Smooth muscle cell (in vitro differentiated cells): ENCODE results near the gene SLC38A7. TPM values are rescaled to one million over a fixed set of nuclear protein-coding genes. Genes with fewer than 3 reads are reported as not detected.
"Not testable (repeated sequence)": the region's sequence is repeated elsewhere in the genome, so short reads cannot be mapped to it uniquely, and the experiment has no call there.

Experiments
- DNase-seq: peaks from one replicate; lab custom pipeline; 2025; ENCODE audit not compliant: unreplicated experiment; lab: John Stamatoyannopoulos, UW
- H2AFZ ChIP-seq: fragments of 200-600 bp; sonication (generic); 2 replicates; pipeline ENCODE4 v1.6.0; 2016; ENCODE audit warnings: antibody characterized with exemption, low read depth, mild to moderate bottlenecking
- H3F3A ChIP-seq: fragments of 200-600 bp; sonication (generic); 2 replicates; pipeline ENCODE4 v1.6.0; 2017; ENCODE audit warnings: antibody characterized with exemption, low read depth
- H3K27ac ChIP-seq: fragments of 200-600 bp; sonication (generic); 2 replicates; pipeline ENCODE4 v1.5.1; 2016; ENCODE audit warnings: low read depth, mild to moderate bottlenecking
- H3K27me3 ChIP-seq: fragments of 200-600 bp; sonication (generic); 2 replicates; pipeline ENCODE4 v1.6.1; 2016; ENCODE audit warnings: low read depth, mild to moderate bottlenecking
- H3K36me3 ChIP-seq: fragments of 200-600 bp; sonication (generic); 2 replicates; pipeline ENCODE4 v1.5.1; 2016; ENCODE audit warnings: low read depth
- H3K4me1 ChIP-seq: fragments of 200-600 bp; sonication (generic); 2 replicates; pipeline ENCODE4 v1.5.1; 2016; ENCODE audit warnings: low read depth
- H3K4me2 ChIP-seq: fragments of 200-600 bp; sonication (generic); 2 replicates; pipeline ENCODE4 v1.6.0; 2016; ENCODE audit warnings: mild to moderate bottlenecking
- H3K4me3 ChIP-seq: fragments of 200-600 bp; sonication (generic); 2 replicates; pipeline ENCODE4 v1.5.1; 2016; ENCODE audit warnings: mild to moderate bottlenecking
- H3K79me2 ChIP-seq: fragments of 200-600 bp; sonication (generic); 2 replicates; pipeline ENCODE4 v1.6.0; 2016; ENCODE audit warnings: low read depth, mild to moderate bottlenecking
- H3K9ac ChIP-seq: fragments of 200-600 bp; sonication (generic); 2 replicates; pipeline ENCODE4 v1.6.0; 2016; ENCODE audit warnings: low read depth
- H3K9me3 ChIP-seq: fragments of 200-600 bp; sonication (generic); replicated peaks from 2 replicates; pipeline ENCODE4 v1.5.1; 2016; ENCODE audit warnings: low read depth
- H4K20me1 ChIP-seq: fragments of 200-600 bp; sonication (generic); 2 replicates; pipeline ENCODE4 v1.6.0; 2016; ENCODE audit warnings: low read depth
- WGBS: methylation state at CpG from one replicate; pipeline ENCODE4 v1.1.7; 2016; ENCODE audit warnings: low lambda C conversion rate; 5-methylcytosine and 5-hydroxymethylcytosine counted together
- polyA plus RNA-seq: library from polyadenylated mRNA; unstranded; fragments of >200 nt; fragmentation: Nextera tagmentation; extraction: Ambion mirVana; gene quantifications from 2 replicates; pipeline ENCODE4 v1.2.1, GENCODE V29; 2016
- total RNA-seq: library from RNA; depleted of rRNA; stranded (reverse); fragments of >200 nt; gene quantifications from 2 replicates; pipeline ENCODE4 v1.2.3, GENCODE V29; 2014
- TF ChIP-seq, protein P1 (sequence below): fragments of 200-600 bp; sonication (generic); IDR thresholded peaks from 2 replicates; pipeline ENCODE4 v1.5.1; 2017; ENCODE audit warnings: borderline replicate concordance, mild to moderate bottlenecking, antibody characterized with exemption; ENCODE audit not compliant: insufficient read depth, poor library complexity, severe bottlenecking

Gene SLC38A7
- total and polyA plus RNA-seq, 2 experiments from 2014 or later = 9.8 to 15.9 TPM

GRCh38 chr16:58670177-58670576 is 14.4 kb downstream of the SLC38A7 start:
- H3K4me1 ChIP-seq = no peaks in the 10 kb centered on the region
- DNase-seq = no peak
- H3F3A ChIP-seq = no peaks in the 10 kb centered on the region
- no peaks in the 10 kb centered on the region for H3K36me3 ChIP-seq
- H3K27ac ChIP-seq = no peak overlapping the region
- no peaks in the 10 kb centered on the region for H3K79me2 ChIP-seq
- H3K4me2 ChIP-seq = no peak overlapping the region
- TF ChIP-seq, protein P1, sequence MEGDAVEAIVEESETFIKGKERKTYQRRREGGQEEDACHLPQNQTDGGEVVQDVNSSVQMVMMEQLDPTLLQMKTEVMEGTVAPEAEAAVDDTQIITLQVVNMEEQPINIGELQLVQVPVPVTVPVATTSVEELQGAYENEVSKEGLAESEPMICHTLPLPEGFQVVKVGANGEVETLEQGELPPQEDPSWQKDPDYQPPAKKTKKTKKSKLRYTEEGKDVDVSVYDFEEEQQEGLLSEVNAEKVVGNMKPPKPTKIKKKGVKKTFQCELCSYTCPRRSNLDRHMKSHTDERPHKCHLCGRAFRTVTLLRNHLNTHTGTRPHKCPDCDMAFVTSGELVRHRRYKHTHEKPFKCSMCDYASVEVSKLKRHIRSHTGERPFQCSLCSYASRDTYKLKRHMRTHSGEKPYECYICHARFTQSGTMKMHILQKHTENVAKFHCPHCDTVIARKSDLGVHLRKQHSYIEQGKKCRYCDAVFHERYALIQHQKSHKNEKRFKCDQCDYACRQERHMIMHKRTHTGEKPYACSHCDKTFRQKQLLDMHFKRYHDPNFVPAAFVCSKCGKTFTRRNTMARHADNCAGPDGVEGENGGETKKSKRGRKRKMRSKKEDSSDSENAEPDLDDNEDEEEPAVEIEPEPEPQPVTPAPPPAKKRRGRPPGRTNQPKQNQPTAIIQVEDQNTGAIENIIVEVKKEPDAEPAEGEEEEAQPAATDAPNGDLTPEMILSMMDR = no peak
- no peak overlapping the region for H3K4me3 ChIP-seq
- H3K9me3 ChIP-seq = no peaks in the 10 kb centered on the region
- no peaks in the 10 kb centered on the region for H3K27me3 ChIP-seq
- H4K20me1 ChIP-seq = no peaks in the 10 kb centered on the region
- H2AFZ ChIP-seq = no peak overlapping the region
- H3K9ac ChIP-seq = no peak overlapping the region

DNA sequence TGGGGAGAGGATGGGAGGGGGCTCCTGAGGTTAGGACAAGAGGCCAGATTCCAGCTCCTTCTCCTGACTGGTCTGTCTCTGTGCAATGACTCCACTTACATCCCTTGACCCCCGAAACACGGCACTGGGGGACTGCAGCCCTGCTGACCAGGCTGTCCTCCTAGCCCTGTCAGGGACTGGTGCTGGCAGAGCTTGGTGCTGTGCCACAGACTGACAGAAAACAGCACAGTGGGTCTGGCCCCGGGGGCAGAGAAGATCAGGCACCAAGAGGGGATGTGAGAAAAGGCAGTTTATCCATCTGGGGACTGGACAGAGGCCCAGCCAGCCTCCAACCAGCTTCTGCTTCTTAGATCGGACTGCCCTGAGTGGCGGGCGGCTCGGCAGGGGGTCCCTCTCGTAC is 19.4 kb downstream of the SLC38A7 start:
- Histone ChIP-seq H4K20me1 (no peaks in the 10 kb centered on the region), H3K9me3 (no peaks in the 10 kb centered on the region), H3K9ac (no peak overlapping the region), H3K4me1 (no peaks in the 10 kb centered on the region), H3F3A (no peaks in the 10 kb centered on the region), H3K79me2 (no peaks in the 10 kb centered on the region), H3K36me3 (no peaks in the 10 kb centered on the region), H3K27ac (no peak overlapping the region), H2AFZ (no peak overlapping the region), H3K27me3 (no peaks in the 10 kb centered on the region), H3K4me2 (no peak overlapping the region), H3K4me3 (no peak overlapping the region)
- DNase-seq = no peak
- TF ChIP-seq, protein P1 = no peak
- WGBS = 92% methylated on average over 8 of the region's 8 CpGs

GRCh38 chr16:58661199-58661830 is 23.3 kb downstream of the SLC38A7 start:
- Histone ChIP-seq H3K4me1 (no peaks in the 10 kb centered on the region), H3K9ac (no peak overlapping the region), H4K20me1 (no peaks in the 10 kb centered on the region), H3K9me3 (no peaks in the 10 kb centered on the region), H3K36me3 (no peaks in the 10 kb centered on the region), H2AFZ (no peak overlapping the region), H3K79me2 (no peaks in the 10 kb centered on the region), H3F3A (no peaks in the 10 kb centered on the region), H3K4me3 (no peak overlapping the region), H3K27me3 (no peaks in the 10 kb centered on the region), H3K4me2 (no peak overlapping the region), H3K27ac (no peak overlapping the region)
- TF ChIP-seq, protein P1 = peak; percentile 70
- DNase-seq = no peak
- 44% methylated on average over 12 of the region's 12 CpGs for WGBS

GRCh38 chr16:58659911-58660310 is 24.7 kb downstream of the SLC38A7 start:
- H3K79me2 ChIP-seq, H3F3A ChIP-seq, H3K9ac ChIP-seq, H3K4me2 ChIP-seq, H3K27ac ChIP-seq, H3K27me3 ChIP-seq, H3K4me3 ChIP-seq, H3K4me1 ChIP-seq, H2AFZ ChIP-seq, H3K36me3 ChIP-seq, H3K9me3 ChIP-seq, DNase-seq, H4K20me1 ChIP-seq: not testable (repeated sequence)
- 92% methylated on average over 11 of the region's 11 CpGs for WGBS
